HK-2 (cell line): ENCODE results near the gene INPP4B.

Experiments used
- DNase-seq: peaks from one replicate; pipeline ENCODE4 v3.0.0-alpha.2; 2018; ENCODE audit not compliant: unreplicated experiment

INPP4B gene

DNA sequence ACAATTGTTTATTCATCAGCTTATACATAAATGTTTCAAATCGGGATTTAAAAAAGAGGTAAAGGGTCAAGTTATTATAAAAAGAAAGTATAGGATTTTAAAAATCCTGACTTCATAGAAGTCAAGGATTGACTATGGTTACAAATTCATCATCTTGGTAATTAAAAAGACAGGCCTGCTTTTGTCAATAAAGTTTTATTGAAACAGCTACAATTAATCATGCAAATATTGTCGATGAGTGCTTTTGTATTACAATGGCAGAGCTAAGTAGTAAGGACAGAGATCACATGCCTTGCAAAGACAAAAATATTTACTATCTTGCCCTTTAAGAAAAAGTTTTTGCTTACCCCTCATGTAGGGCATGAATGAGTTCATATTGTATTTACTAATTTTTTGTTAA, 614.3 kb downstream of the INPP4B start:
- DNase-seq, result no peak

DNA sequence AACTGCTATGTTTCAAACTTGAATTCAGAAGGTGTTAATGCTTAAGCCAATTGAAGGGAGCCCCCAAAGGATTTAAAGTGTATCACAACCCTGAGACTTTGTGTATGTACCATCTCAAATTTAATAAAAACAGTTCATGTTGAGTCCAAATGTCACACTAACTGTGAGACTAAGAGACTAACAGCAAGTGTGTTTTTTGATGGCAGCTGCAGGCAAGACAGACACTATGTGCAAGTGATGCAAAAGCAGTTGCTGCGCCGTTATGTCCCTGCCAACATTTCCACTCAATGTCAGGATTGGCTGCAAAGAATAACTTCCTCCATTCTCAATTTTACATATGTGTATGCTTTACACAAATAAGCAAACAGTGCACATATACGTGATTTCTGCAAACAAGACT, 615.1 kb downstream of the INPP4B start:
- no peak for DNase-seq

DNA sequence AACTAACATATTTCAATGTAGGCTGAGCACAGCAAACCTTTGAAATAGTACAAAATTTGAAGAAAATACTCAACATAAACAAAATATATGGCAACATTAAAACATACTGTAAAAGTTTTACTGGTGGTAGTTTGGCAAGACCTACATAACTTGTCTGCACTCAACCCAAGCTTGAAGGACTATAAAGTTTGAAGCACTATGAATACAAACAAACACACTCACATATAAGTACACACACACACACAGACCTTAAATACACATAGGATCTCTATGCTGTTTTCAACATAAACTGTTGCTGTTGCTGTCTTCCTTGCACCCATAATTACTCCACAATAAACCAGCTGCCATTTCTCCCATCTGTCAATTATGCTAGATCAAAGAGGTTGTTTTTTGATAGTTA, 620.1 kb downstream of the INPP4B start:
- DNase-seq, result no peak

GRCh38 chr4:142222127-142222526, 624.0 kb downstream of the INPP4B start:
- no peak for DNase-seq

- DNase-seq, result no peak
These were observed 627.4 kb downstream of the INPP4B start for GRCh38 chr4:142218726-142219125.

GRCh38 chr4:142211444-142211843, 634.7 kb downstream of the INPP4B start:
- DNase-seq, result no peak

DNA sequence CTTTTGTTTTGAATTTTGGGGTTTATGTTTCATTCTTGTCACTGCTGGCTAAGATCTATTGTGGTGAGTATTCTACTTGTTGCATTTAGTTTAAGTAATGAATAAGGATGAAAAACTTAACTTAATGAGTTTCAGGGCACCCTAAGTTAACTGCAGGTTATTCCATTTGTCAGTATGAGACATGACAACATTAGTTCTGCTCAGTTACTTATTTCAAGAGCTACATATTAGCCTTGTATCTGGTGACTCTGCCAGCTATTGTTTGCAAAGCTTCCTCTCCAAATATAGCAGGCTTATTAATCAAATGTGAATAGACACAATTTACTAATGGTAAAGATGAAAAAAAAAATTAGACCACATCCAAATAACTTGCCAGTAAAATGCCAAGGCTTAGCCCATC, 642.6 kb downstream of the INPP4B start:
- no peak for DNase-seq

DNA sequence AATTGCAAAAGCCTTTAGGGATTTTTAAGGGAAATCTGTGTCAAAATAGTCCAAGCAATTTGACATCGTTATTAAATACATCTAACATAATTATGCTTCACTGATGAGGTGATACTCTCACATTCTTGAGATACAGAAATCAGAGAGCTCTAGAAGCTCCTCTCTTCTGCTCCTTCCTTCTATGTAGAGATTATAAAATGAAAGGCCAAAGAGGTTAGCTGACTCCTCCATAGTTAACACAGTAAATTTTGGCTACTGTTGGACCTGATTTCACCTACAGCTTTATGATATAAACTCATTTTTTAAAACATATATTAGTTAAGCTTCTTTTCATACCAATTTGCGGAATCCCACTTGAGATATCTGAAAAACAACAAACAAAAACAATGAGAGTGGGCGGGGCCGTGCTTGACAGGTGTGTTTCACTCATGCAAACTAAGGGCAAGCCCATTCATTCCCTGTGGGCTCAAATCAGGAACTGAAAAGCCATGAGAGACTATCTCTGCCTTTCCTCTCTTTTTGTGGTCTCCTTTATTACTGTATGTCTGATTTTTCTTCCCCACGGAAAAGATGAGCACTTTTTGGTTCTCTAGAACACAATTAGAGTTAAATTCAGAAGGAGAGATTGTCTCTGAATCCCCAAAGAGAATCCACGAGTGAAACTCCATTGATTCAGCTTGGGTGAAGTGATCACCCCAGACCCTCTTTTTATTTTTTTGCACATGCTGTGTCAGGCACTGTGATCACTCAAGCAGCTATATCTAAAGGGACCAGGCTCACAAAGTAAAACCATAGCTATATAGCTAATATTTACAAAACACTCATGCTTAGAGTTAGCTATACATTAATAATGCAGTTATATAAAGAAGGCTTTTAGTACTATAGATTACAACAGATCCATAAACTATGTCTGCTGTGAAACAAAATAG, 643.4 kb downstream of the INPP4B start:
- no peak for DNase-seq

DNA sequence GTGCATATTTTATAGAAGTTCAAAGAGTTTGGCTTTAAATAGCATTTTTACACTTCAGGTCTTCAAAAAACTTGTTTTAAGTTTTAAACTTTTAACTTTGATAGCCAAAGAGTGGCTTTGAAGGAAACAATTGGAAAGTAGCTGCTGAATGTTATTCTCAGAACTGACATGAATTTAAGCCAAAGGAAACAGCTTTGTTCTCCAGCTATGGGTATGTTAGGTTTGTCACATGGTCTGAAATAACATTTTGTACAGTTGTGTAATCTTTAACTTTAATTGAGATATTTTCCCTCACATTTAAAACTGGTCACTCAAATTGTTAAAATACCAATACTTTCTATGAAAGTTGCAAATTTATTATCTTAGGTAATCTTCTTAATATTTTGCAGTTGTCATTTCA, 645.1 kb downstream of the INPP4B start:
- no peak for DNase-seq

DNA sequence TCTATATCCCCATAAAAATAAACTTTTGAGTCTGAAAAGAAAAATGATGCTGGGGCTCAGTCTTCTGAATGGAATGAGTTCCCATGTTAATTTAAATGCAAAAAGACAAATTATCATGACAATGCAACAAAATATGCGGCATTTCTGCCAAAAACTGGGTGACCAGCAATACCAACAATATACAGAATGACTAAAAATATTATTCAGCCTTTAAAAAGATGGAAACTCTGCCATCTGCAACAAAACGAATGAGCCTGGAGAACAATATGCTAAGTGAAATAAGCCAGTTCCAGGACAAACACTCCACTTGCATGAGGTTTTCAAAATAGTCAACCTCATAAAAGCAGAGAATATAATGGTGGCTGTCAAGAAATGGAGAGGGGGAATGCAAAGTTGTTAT, 651.2 kb downstream of the INPP4B start:
- DNase-seq, result no peak

DNA sequence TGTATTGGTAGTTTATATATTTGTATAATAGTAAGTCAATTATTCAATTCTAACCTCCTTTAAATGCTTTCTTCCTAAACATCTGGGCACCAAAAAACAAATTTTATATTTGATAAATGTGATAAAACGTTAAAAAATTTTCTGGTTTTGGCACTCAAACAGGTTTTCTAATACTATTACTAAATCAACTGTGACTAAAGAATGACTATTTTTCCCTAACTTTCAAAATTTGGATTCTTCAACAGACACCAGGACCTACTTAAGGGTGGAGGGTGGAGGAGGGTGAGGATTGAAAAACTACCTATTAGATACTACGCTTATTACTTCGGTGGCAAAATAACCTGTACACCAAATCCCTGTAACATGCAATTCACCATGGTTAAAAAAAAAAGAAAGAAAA, 654.2 kb downstream of the INPP4B start:
- no peak for DNase-seq

DNA sequence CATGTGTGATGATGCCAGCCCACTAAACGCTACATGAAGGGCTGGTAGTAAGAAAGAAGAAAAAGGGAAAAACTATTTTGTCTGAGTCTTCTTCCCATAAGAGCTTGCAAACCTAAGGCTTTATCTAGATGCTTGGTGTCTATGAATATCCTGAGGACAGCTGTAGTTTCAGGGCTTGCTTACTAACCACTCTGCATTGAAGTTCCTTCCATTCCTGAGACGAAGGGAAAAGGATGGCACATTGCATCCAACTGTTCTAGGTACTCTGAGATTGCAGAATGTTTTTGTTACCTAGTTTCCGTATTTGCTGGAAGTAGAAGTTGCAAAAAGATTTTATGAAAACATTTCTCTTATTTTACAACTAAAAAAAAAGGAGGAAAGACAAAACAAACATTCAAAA, 665.1 kb downstream of the INPP4B start:
- no peak for DNase-seq

DNA sequence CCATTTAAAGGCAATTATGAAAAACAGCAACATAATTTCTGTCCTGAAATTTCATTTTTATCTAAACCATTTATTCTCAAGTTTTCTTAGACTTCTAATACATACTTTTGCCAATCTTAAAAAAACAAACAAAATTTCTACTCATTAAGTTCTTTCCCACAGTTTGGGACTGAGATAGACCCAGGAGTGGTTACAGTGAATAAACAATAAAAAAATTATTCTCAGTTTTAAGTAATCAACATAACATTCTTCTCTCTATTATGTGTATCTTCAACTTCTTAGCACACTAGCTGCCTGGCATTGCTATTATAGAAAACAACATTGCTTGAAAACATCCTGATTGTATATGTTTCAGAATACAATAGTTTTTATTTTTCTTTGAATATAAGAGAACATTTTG, 676.9 kb downstream of the INPP4B start:
- no peak for DNase-seq

DNA sequence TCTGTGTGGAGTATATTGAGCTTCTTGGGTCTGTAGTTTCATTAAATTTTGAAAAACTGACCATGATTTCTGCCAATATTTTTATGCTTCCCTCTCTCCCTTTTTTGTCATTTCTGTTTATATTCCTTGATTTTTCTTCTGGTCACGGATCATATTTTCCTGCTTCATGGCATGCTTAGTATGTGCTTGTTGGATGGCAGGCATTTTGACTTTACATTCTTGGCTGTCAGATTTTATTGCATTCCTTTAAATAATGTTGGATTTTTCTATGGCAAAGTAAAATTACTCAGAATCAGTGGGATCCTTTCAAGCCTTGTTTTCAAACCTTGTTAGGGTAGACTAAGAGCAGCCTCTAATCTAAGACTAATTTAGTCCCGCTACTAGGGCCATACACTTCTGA, 677.9 kb downstream of the INPP4B start:
- no peak for DNase-seq

DNA sequence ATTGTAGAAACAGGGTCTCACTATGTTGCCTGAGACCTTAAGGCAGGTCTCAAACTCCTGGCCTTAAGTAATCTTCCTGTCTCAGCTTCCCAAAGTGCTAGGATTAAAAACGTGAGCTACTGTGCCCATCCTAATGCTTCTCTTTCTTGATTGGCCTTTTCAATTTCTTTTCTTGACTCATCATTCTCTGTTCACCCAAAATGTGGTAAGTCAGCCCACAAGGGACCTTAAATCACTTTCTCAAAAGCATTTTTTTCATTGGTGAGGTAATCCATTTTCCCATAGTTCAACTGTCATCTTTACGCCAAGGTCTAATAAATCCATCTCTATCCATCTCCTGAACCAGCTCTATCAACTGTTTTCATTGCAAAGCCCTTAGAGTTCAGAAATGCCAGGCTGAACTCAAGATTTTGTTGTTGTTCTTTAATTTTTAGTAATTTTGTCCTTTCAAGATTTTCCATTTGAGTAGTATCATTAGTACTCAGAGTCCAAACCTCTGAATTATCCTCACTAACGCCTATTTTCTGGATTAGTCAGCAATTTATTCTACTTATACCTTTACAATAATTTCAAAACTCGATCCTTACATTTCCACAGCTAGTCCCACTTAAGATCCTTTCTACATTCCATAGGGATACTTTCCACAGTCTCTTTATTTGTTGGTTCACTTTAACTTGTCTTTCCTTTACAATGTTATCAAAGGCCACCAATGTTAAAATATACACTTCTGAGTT, 681.2 kb downstream of the INPP4B start:
- no peak for DNase-seq

DNA sequence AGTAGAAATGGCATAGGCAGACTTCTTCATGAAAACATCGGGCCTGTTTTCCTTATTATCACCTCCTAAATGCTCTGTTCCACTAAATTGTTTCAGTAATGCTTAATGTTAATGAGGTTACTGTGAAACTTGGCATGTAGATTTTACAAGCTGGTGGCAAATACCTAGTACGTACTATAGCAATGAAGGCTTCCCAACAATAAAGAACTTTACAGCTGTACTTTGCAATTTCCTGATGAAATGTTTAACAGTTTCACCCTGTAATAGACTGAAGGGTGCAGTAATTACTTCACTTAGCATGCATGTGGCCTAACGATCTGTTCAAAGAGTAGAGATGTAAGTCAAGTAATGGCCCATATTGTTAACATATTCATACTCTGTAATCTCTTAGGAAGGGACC, 685.0 kb downstream of the INPP4B start:
- no peak for DNase-seq

GRCh38 chr4:142160509-142160908, 685.6 kb downstream of the INPP4B start:
- DNase-seq, result no peak

GRCh38 chr4:142158980-142159379, 687.1 kb downstream of the INPP4B start:
- DNase-seq, result no peak

GRCh38 chr4:142156256-142156655, 689.8 kb downstream of the INPP4B start:
- DNase-seq, result no peak

GRCh38 chr4:142155347-142155746, 690.8 kb downstream of the INPP4B start:
- DNase-seq, result no peak

GRCh38 chr4:142150483-142150882, 695.6 kb downstream of the INPP4B start:
- no peak for DNase-seq

DNA sequence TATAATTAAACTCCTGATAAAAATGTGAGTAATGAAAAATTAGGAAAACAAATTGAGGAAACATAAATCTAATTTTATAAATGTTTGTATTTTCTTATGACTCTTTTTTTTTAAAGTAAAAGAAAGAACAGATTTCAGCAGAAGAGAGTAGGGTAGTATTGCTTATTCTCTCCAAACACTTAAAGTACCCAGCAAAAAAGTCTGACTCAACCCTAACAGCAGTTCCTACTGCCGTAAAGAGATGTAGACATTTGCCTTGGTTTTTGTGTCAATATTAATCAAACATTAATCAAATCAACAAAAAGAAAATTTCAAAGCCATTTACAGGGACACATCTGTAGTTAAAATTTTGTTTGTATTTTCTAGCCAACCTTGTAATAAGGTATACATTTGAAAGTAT, 701.3 kb downstream of the INPP4B start:
- DNase-seq, result no peak

DNA sequence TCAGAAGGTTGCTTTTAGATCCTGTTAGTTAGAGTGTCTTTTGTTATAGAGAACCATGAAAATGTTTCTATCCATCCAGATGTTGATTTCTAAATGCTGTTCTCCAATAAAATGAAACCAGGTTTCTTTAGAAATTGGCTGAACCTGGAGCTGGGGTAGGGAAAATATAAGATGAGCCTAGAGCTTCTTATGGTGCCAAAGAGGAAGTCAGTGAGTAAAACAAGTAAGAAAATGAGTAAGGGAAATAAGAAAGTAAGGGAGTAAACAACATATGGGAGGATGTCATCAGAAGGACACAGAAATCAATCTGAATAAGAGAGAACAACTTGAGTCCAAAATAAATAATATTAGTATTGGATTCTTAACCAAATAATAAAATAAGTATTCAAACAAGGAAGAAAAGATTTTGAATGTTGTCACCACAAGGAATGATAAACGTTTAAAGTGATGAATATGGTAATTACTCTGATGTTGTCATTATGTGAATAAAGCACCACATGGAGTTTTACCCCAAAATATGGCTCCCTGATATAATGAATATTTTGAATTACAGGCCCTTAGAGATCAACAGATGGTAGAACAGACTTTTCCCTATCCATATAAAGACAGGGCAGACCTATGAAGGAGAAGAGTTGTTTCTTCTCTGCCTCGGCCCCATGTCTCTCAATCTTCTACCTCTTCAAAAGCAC, 703.6 kb downstream of the INPP4B start:
- no peak for DNase-seq
